HepG2 (cell line): ENCODE data around the gene MIA. TPM values are rescaled to one million over a fixed set of nuclear protein-coding genes. Genes with fewer than 3 reads are reported as not detected.

Experiments used
- BRD4 ChIP-seq: sonication (generic); formaldehyde crosslinking; IDR thresholded peaks from 2 replicates; pipeline ENCODE4 v1.4.0; 2020; ENCODE audit warnings: missing genetic modification reagents
- CBX2 ChIP-seq, 2 experiments: fragments of 200-600 bp in 1 of 2; sonication (generic); formaldehyde crosslinking in 1 of 2; IDR thresholded peaks; 2 replicates each; pipeline versions ENCODE4 v1.7.0 to v1.8.1; 2018 to 2022; ENCODE audit warnings: low read depth in 2 of 2, low read length in 1 of 2, mild to moderate bottlenecking in 1 of 2, missing genetic modification reagents in 1 of 2
- FOSL2 ChIP-seq: sonication (generic); formaldehyde crosslinking; IDR thresholded peaks from 2 replicates; pipeline ENCODE4 v1.4.0; 2020; ENCODE audit warnings: missing genetic modification reagents
- GATA4 ChIP-seq: sonication (generic); IDR thresholded peaks from 2 replicates; pipeline ENCODE4 v1.6.1; 2016; ENCODE audit warnings: antibody characterized with exemption, low read depth, borderline replicate concordance
- HOMEZ ChIP-seq: IDR thresholded peaks from 2 replicates; pipeline ENCODE4 v1.6.1; 2016; ENCODE audit warnings: low read depth
- HOXD1 ChIP-seq: sonication (generic); formaldehyde crosslinking; IDR thresholded peaks from 2 replicates; pipeline ENCODE4 v1.5.0; 2020; ENCODE audit warnings: missing genetic modification reagents
- JDP2 ChIP-seq: sonication (generic); formaldehyde crosslinking; IDR thresholded peaks from 2 replicates; pipeline ENCODE4 v1.8.1; 2022; ENCODE audit warnings: missing genetic modification reagents, borderline replicate concordance
- MAX ChIP-seq: IDR thresholded peaks from 2 replicates; pipeline ENCODE4 v1.6.1; 2012; ENCODE audit warnings: inconsistent platforms
- NPAS2 ChIP-seq: sonication (generic); formaldehyde crosslinking; IDR thresholded peaks from 2 replicates; pipeline ENCODE4 v1.8.0; 2022; ENCODE audit warnings: mild to moderate bottlenecking, missing genetic modification reagents, borderline replicate concordance
- POGK ChIP-seq: sonication (generic); formaldehyde crosslinking; conservative IDR thresholded peaks from 2 replicates; pipeline ENCODE4 v1.8.0; 2022; ENCODE audit warnings: mild to moderate bottlenecking, moderate library complexity, missing genetic modification reagents
- POLR2AphosphoS5 ChIP-seq: IDR thresholded peaks from 2 replicates; pipeline ENCODE4 v1.6.1; 2012; ENCODE audit warnings: low read depth, low read length
- REL ChIP-seq: sonication (generic); formaldehyde crosslinking; conservative IDR thresholded peaks from 2 replicates; pipeline ENCODE4 v1.8.0; 2022; ENCODE audit warnings: mild to moderate bottlenecking, missing genetic modification reagents, moderate library complexity
- RFXANK ChIP-seq: IDR thresholded peaks from 2 replicates; pipeline ENCODE4 v1.6.1; 2016
- SNRNP70 ChIP-seq: fragments of 200-400 bp; formaldehyde crosslinking; IDR thresholded peaks from 2 replicates; pipeline ENCODE4 v1.6.1; 2017; ENCODE audit warnings: mild to moderate bottlenecking, low read depth, low read length, moderate library complexity
- SRSF9 ChIP-seq: fragments of 200-400 bp; formaldehyde crosslinking; IDR thresholded peaks from 2 replicates; pipeline ENCODE4 v1.6.1; 2018; ENCODE audit warnings: borderline replicate concordance, mild to moderate bottlenecking, low read depth, low read length; ENCODE audit not compliant: insufficient read depth, poor library complexity, severe bottlenecking
- TEAD2 ChIP-seq: sonication (generic); formaldehyde crosslinking; IDR thresholded peaks from 2 replicates; pipeline ENCODE4 v1.9.0; 2021; ENCODE audit warnings: missing genetic modification reagents
- ZFP36L2 ChIP-seq: sonication (generic); formaldehyde crosslinking; IDR thresholded peaks from 2 replicates; pipeline ENCODE4 v1.4.0; 2020; ENCODE audit warnings: missing genetic modification reagents
- ZMYM4 ChIP-seq: sonication (generic); formaldehyde crosslinking; IDR thresholded peaks from 2 replicates; pipeline ENCODE4 v1.8.1; 2023; ENCODE audit warnings: mild to moderate bottlenecking, missing genetic modification reagents
- ZNF121 ChIP-seq: sonication (generic); formaldehyde crosslinking; IDR thresholded peaks from 2 replicates; pipeline ENCODE4 v1.5.0; 2020; ENCODE audit warnings: mild to moderate bottlenecking, missing genetic modification reagents
- ZNF468 ChIP-seq: sonication (generic); formaldehyde crosslinking; IDR thresholded peaks from 2 replicates; pipeline ENCODE4 v1.8.0; 2022; ENCODE audit warnings: mild to moderate bottlenecking, moderate library complexity, missing genetic modification reagents
- ZNF572 ChIP-seq: sonication (generic); formaldehyde crosslinking; IDR thresholded peaks from 2 replicates; pipeline ENCODE4 v1.5.1; 2020; ENCODE audit warnings: mild to moderate bottlenecking, missing genetic modification reagents
- ZNF83 ChIP-seq: sonication (generic); formaldehyde crosslinking; IDR thresholded peaks from 2 replicates; pipeline ENCODE4 v1.4.0; 2020; ENCODE audit warnings: missing genetic modification reagents, mild to moderate bottlenecking, borderline replicate concordance
- ZNF879 ChIP-seq: sonication (generic); formaldehyde crosslinking; IDR thresholded peaks from 2 replicates; pipeline ENCODE4 v1.8.1; 2023; ENCODE audit warnings: missing genetic modification reagents
- ZSCAN25 ChIP-seq: sonication (generic); formaldehyde crosslinking; IDR thresholded peaks from 2 replicates; pipeline ENCODE4 v1.8.0; 2022; ENCODE audit warnings: mild to moderate bottlenecking, missing genetic modification reagents
- polyA plus RNA-seq, 8 experiments: library from polyadenylated mRNA; depleted of rRNA in 3 of 8; stranded (reverse) in 7 of 8; unstranded in 1 of 8; fragments of >200 nt; fragmentation: Illumina TruSeq in 4 of 8; extraction: Trizol in 4 of 8; gene quantifications; 2 replicates each; pipeline versions ENCODE4 v1.2.1 to v1.2.3, GENCODE V29; 2011 to 2016; ENCODE audit warnings: low read depth in 4 of 8, missing spikeins in 1 of 8, mixed read lengths in 1 of 8; ENCODE audit not compliant: insufficient read depth in 1 of 8
- total RNA-seq, 5 experiments: library from RNA; depleted of rRNA; stranded (reverse); fragments of >200 nt; fragmentation: Illumina TruSeq; extraction: Trizol; gene quantifications; 2 replicates each; pipeline ENCODE4 v1.2.3, GENCODE V29; 2016; ENCODE audit warnings: low read depth in 1 of 5
- TF ChIP-seq, protein P1 (sequence below): sonication (generic); formaldehyde crosslinking; IDR thresholded peaks from 2 replicates; pipeline ENCODE4; 2020; ENCODE audit warnings: missing genetic modification reagents, mild to moderate bottlenecking, borderline replicate concordance

Gene MIA
- total and polyA plus RNA-seq, 2 of the 13 experiments (the other 11 are each of a cell fraction or from before 2014, with no cell fraction given): 0.61 TPM; not detected in 1

GRCh38 chr19:40797963-40798682 is 22.8 kb downstream of the MIA start (continued):
- TF ChIP-seq SNRNP70 (no peak), RFXANK (CRISPR knock-in tag) (peak; percentile 80; the same call in 1 of the 2 replicates), POLR2AphosphoS5 (peak; percentile 56), POGK (peak; percentile 86; the same call in 1 of the 2 replicates), BRD4 (CRISPR knock-in tag) (peak; percentile 23; the same call in 1 of the 2 replicates), GATA4 (no peak), ZNF121 (CRISPR knock-in tag) (peak; percentile 88), HOXD1 (CRISPR knock-in tag) (peak; percentile 45; the same call in 1 of the 2 replicates), SRSF9 (no peak), ZNF83 (CRISPR knock-in tag) (no peak), ZNF468 (no peak), FOSL2 (no peak), ZMYM4 (CRISPR knock-in tag) (peak; percentile 68), REL (CRISPR knock-in tag) (no peak), NPAS2 (no peak), TEAD2 (CRISPR knock-in tag) (peak; percentile 29; the same call in 1 of the 2 replicates), JDP2 (no peak), MAX (peak; percentile 93), CBX2 (IDR thresholded peaks at IDR 0.05; ENCODE audit: low read depth, low read length) (no peak), CBX2 (CRISPR knock-in tag; IDR thresholded peaks at IDR 0.05; ENCODE audit: low read depth) (no peak), ZFP36L2 (no peak), ZNF572 (0 out of 2 replicates have a peak, but pooled peaks have one; percentile 19), ZSCAN25 (CRISPR knock-in tag) (no peak), ZNF879 (CRISPR knock-in tag) (no peak), HOMEZ (CRISPR knock-in tag) (no peak)
- TF ChIP-seq, protein P1, sequence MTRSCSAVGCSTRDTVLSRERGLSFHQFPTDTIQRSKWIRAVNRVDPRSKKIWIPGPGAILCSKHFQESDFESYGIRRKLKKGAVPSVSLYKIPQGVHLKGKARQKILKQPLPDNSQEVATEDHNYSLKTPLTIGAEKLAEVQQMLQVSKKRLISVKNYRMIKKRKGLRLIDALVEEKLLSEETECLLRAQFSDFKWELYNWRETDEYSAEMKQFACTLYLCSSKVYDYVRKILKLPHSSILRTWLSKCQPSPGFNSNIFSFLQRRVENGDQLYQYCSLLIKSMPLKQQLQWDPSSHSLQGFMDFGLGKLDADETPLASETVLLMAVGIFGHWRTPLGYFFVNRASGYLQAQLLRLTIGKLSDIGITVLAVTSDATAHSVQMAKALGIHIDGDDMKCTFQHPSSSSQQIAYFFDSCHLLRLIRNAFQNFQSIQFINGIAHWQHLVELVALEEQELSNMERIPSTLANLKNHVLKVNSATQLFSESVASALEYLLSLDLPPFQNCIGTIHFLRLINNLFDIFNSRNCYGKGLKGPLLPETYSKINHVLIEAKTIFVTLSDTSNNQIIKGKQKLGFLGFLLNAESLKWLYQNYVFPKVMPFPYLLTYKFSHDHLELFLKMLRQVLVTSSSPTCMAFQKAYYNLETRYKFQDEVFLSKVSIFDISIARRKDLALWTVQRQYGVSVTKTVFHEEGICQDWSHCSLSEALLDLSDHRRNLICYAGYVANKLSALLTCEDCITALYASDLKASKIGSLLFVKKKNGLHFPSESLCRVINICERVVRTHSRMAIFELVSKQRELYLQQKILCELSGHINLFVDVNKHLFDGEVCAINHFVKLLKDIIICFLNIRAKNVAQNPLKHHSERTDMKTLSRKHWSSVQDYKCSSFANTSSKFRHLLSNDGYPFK (CRISPR knock-in tag): peak; percentile 62; the same call in 1 of the 2 replicates
